ENCODE data around the gene CPXM2. TPM values are rescaled to one million over a fixed set of nuclear protein-coding genes. Genes with fewer than 3 reads are reported as not detected.

Gene CPXM2
- total and polyA plus RNA-seq, 10 of the 15 experiments (the other 5 are each of a cell fraction or from before 2014, with no cell fraction given), result 0.08 to 1.1 (median 0.58) TPM

- no peak for TF ChIP-seq BCL3 (IDR thresholded peaks at IDR 0.05; ENCODE audit: borderline replicate concordance, insufficient read depth, low read depth, low read length, poor library complexity, severe bottlenecking)
- TF ChIP-seq MEF2A (IDR thresholded peaks at IDR 0.05; ENCODE audit: insufficient read depth, low read depth, low read length), result no peak
- peak; percentile 90 for TF ChIP-seq MEF2B (IDR thresholded peaks at IDR 0.05; ENCODE audit: partially characterized antibody, poor library complexity, severe bottlenecking)
- 0 out of 4 replicates have a peak, but pooled peaks of 1 of the 2 experiments have one; percentile 35 for TF ChIP-seq EP300 (IDR thresholded peaks at IDR 0.05; ENCODE audit: borderline replicate concordance in 1 of 2, control insufficient read depth in 1 of 2, low read depth in 2 of 2, low read length in 2 of 2)
- no peak for TF ChIP-seq BHLHE40 (IDR thresholded peaks at IDR 0.05; ENCODE audit: borderline replicate concordance in 1 of 2, low read depth in 2 of 2, low read length in 1 of 2)
- peak; percentile 79; the same call in 1 of the 2 replicates for TF ChIP-seq PAX5 (IDR thresholded peaks at IDR 0.05; ENCODE audit: borderline replicate concordance, low read depth, low read length)
- TF ChIP-seq ATF7 (IDR thresholded peaks at IDR 0.05; ENCODE audit: low read depth), result peak; percentile 39; the same call in 1 of the 2 replicates
- TF ChIP-seq SKIL (IDR thresholded peaks at IDR 0.05; ENCODE audit: low read depth, poor library complexity, severe bottlenecking), result peak; percentile 20
- TF ChIP-seq BRCA1 (IDR thresholded peaks at IDR 0.05; ENCODE audit: low read depth, low read length), result no peak
- TF ChIP-seq SPI1 (IDR thresholded peaks at IDR 0.05; ENCODE audit: borderline replicate concordance, insufficient read depth, low read depth, low read length), result peak; percentile 65; the same call in 1 of the 2 replicates
- no peak for TF ChIP-seq ZNF384 (IDR thresholded peaks at IDR 0.05; ENCODE audit: borderline replicate concordance, low read depth, low read length)
Observed at GRCh38 chr10:123771877-123772644, 119.5 kb downstream of the CPXM2 start (continued).
